Hepatocyte (in vitro differentiated cells): ENCODE data around the gene EXOC6B. TPM values are rescaled to one million over a fixed set of nuclear protein-coding genes. Genes with fewer than 3 reads are reported as not detected.
A peak's percentile ranks its signal among the peaks of the same experiment; 100 is the strongest.

Source experiments
- DNase-seq: peaks from one replicate; pipeline ENCODE4 v3.0.0-alpha.2; 2016; ENCODE audit warnings: low spot score
- H2AFZ ChIP-seq: fragments of 200-600 bp; sonication (generic); 2 replicates; pipeline ENCODE4 v1.6.0; 2016; ENCODE audit warnings: antibody characterized with exemption, mild to moderate bottlenecking
- H3K27ac ChIP-seq: fragments of 200-600 bp; sonication (generic); 2 replicates; pipeline ENCODE4 v1.5.1; 2016; ENCODE audit warnings: mild to moderate bottlenecking
- H3K27me3 ChIP-seq: fragments of 200-600 bp; sonication (generic); 2 replicates; pipeline ENCODE4 v1.6.1; 2016
- H3K36me3 ChIP-seq: fragments of 200-600 bp; sonication (generic); replicated peaks from 2 replicates; pipeline ENCODE4 v1.5.1; 2016; ENCODE audit warnings: low read depth; ENCODE audit not compliant: insufficient read depth
- H3K4me1 ChIP-seq: fragments of 200-600 bp; sonication (generic); 2 replicates; pipeline ENCODE4 v1.5.1; 2016; ENCODE audit warnings: mild to moderate bottlenecking, moderate library complexity; ENCODE audit not compliant: insufficient read depth
- H3K4me2 ChIP-seq: fragments of 200-600 bp; sonication (generic); 2 replicates; pipeline ENCODE4 v1.6.0; 2016
- H3K4me3 ChIP-seq: fragments of 200-600 bp; sonication (generic); 2 replicates; pipeline ENCODE4 v1.5.1; 2016; ENCODE audit warnings: mild to moderate bottlenecking
- H3K79me2 ChIP-seq: fragments of 200-600 bp; sonication (generic); 2 replicates; pipeline ENCODE4 v1.6.0; 2017; ENCODE audit warnings: mild to moderate bottlenecking
- H3K9me2 ChIP-seq: fragments of 200-600 bp; sonication (generic); replicated peaks from 2 replicates; pipeline ENCODE4 v1.6.0; 2017; ENCODE audit warnings: mild to moderate bottlenecking; ENCODE audit not compliant: insufficient read depth
- H3K9me3 ChIP-seq: fragments of 200-600 bp; sonication (generic); 2 replicates; pipeline ENCODE4 v1.5.1; 2016; ENCODE audit warnings: low read depth, mild to moderate bottlenecking
- H4K20me1 ChIP-seq: fragments of 200-600 bp; sonication (generic); 2 replicates; pipeline ENCODE4 v1.6.0; 2016; ENCODE audit warnings: mild to moderate bottlenecking; ENCODE audit not compliant: insufficient read depth, poor library complexity, severe bottlenecking
- EZH2 ChIP-seq: fragments of 200-600 bp; sonication (generic); IDR thresholded peaks from 2 replicates; pipeline ENCODE4 v1.6.1; 2016; ENCODE audit warnings: antibody characterized with exemption, mild to moderate bottlenecking, borderline replicate concordance
- EZH2phosphoT487 ChIP-seq: fragments of 200-600 bp; sonication (generic); IDR thresholded peaks from one replicate; pipeline ENCODE4 v1.6.1; 2018; ENCODE audit warnings: antibody characterized with exemption, mild to moderate bottlenecking, low read depth, moderate library complexity; ENCODE audit not compliant: unreplicated experiment, severe bottlenecking
- WGBS: methylation state at CpG from one replicate; pipeline ENCODE4 v1.1.6; 2016; ENCODE audit warnings: low lambda C conversion rate; ENCODE audit errors: missing lambda C conversion rate; 5-methylcytosine and 5-hydroxymethylcytosine counted together
- polyA plus RNA-seq: library from polyadenylated mRNA; unstranded; fragments of >200 nt; fragmentation: Nextera tagmentation; extraction: Ambion mirVana; gene quantifications from 2 replicates; pipeline ENCODE4 v1.2.1, GENCODE V29; 2016
- total RNA-seq: library from RNA; depleted of rRNA; stranded (reverse); fragments of >200 nt; gene quantifications from 2 replicates; pipeline ENCODE4 v1.2.3, GENCODE V29; 2014
- TF ChIP-seq, protein P1 (sequence below): fragments of 200-600 bp; sonication (generic); IDR thresholded peaks from 2 replicates; pipeline ENCODE4 v1.5.1; 2016; ENCODE audit warnings: antibody characterized with exemption, mild to moderate bottlenecking; ENCODE audit not compliant: poor library complexity

The EXOC6B gene
- total and polyA plus RNA-seq, 2 experiments from 2014 or later, result 11.8 to 36.2 TPM

DNA sequence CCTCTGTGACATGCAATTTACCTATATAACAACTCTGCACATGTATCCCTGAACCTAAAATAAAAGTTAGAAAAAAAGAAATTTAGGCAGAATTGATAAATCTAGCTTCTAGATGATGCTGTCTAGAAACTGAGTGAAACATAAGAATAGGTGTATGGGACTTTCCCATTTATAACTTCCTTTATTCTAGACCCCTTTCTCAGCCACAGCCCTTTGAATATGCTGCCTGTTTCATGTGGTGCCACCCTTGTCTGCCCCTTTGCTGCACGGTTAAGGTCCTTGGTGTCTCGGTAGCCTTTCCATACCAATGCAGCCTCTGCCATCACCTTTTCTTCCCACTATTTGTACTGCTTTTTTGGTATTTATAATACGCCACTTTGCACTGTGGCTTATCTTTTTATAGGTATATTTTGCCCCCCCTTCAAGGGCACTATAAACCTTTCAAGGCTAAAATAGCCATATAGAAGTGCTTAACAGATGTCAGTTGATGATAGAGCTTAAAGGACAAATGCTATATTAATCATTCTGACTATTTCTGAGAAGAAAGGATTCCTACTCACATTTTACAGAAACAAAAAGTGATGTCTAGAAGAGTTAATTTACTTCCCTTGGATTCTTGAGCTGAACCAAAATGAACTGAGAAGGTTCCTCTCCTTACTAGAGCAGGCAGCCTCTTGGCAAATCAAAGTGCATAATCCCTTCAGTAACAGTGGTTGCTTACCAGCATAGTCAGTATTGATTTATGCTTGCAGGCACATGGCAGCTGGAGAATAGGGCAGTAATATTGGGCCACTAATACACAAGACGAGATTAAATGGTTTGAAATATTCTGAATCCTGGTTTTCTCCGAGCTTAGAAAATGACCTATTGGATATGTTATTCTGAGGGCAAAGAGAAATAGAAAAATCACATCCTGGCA is 590.1 kb downstream of the EXOC6B start:
- no peak overlapping the region for H3K4me2 ChIP-seq
- no peaks in the 10 kb centered on the region for H3K79me2 ChIP-seq

GRCh38 chr2:72233211-72233610 is 592.6 kb downstream of the EXOC6B start:
- H3K4me3 ChIP-seq, result no peak overlapping the region
- no peak overlapping the region for H3K4me2 ChIP-seq
- H3K27ac ChIP-seq, result no peak overlapping the region
- DNase-seq, result no peak
- no peaks in the 10 kb centered on the region for H3K36me3 ChIP-seq
- H3K9me3 ChIP-seq, result no peaks in the 10 kb centered on the region
- no peaks in the 10 kb centered on the region for H3K27me3 ChIP-seq
- H2AFZ ChIP-seq, result no peak overlapping the region
- H4K20me1 ChIP-seq, result no peaks in the 10 kb centered on the region
- 88% methylated on average over 2 of the region's 2 CpGs for WGBS
- H3K4me1 ChIP-seq, result no peaks in the 10 kb centered on the region
- TF ChIP-seq, protein P1, sequence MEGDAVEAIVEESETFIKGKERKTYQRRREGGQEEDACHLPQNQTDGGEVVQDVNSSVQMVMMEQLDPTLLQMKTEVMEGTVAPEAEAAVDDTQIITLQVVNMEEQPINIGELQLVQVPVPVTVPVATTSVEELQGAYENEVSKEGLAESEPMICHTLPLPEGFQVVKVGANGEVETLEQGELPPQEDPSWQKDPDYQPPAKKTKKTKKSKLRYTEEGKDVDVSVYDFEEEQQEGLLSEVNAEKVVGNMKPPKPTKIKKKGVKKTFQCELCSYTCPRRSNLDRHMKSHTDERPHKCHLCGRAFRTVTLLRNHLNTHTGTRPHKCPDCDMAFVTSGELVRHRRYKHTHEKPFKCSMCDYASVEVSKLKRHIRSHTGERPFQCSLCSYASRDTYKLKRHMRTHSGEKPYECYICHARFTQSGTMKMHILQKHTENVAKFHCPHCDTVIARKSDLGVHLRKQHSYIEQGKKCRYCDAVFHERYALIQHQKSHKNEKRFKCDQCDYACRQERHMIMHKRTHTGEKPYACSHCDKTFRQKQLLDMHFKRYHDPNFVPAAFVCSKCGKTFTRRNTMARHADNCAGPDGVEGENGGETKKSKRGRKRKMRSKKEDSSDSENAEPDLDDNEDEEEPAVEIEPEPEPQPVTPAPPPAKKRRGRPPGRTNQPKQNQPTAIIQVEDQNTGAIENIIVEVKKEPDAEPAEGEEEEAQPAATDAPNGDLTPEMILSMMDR, result no peak
- TF ChIP-seq EZH2, result no peak
- TF ChIP-seq EZH2phosphoT487, result no peak
- no peaks in the 10 kb centered on the region for H3K9me2 ChIP-seq
- H3K79me2 ChIP-seq, result no peaks in the 10 kb centered on the region

More for the DNA sequence above, 590.1 kb downstream of the EXOC6B start:
- Histone ChIP-seq H3K27ac (no peak overlapping the region), H3K9me3 (no peaks in the 10 kb centered on the region), H3K36me3 (no peaks in the 10 kb centered on the region), H2AFZ (no peak overlapping the region), H3K4me1 (no peaks in the 10 kb centered on the region), H3K27me3 (no peaks in the 10 kb centered on the region), H3K9me2 (no peaks in the 10 kb centered on the region), H4K20me1 (no peaks in the 10 kb centered on the region), H3K4me3 (no peak overlapping the region)
- WGBS, result 87% methylated on average over 5 of the region's 5 CpGs
- no peak for TF ChIP-seq EZH2phosphoT487
- no peak for TF ChIP-seq EZH2
- TF ChIP-seq, protein P1, result no peak
- DNase-seq, result no peak

GRCh38 chr2:72222829-72223564 is 602.8 kb downstream of the EXOC6B start:
- peaks cover 4% of the 10 kb centered on the region for H3K4me1 ChIP-seq
- 63% methylated on average over 3 of the region's 3 CpGs for WGBS
- no peaks in the 10 kb centered on the region for H3K36me3 ChIP-seq
- H3K27ac ChIP-seq, result peak overlapping the region; percentile 6
- no peak overlapping the region for H3K4me2 ChIP-seq
- no peaks in the 10 kb centered on the region for H3K27me3 ChIP-seq
- TF ChIP-seq, protein P1, result no peak
- TF ChIP-seq EZH2 (no peak), EZH2phosphoT487 (no peak)
- H4K20me1 ChIP-seq, result no peaks in the 10 kb centered on the region
- no peak overlapping the region for H2AFZ ChIP-seq
- no peaks in the 10 kb centered on the region for H3K9me2 ChIP-seq
- H3K4me3 ChIP-seq, result no peak overlapping the region
- DNase-seq, result no peak
- H3K79me2 ChIP-seq, result no peaks in the 10 kb centered on the region
- no peaks in the 10 kb centered on the region for H3K9me3 ChIP-seq
